ENCODE data around the gene MIB2. TPM values are rescaled to one million over a fixed set of nuclear protein-coding genes. Genes with fewer than 3 reads are reported as not detected.

The MIB2 gene
- total RNA-seq, 1 donor from 2014 or later: 108 TPM

DNA sequence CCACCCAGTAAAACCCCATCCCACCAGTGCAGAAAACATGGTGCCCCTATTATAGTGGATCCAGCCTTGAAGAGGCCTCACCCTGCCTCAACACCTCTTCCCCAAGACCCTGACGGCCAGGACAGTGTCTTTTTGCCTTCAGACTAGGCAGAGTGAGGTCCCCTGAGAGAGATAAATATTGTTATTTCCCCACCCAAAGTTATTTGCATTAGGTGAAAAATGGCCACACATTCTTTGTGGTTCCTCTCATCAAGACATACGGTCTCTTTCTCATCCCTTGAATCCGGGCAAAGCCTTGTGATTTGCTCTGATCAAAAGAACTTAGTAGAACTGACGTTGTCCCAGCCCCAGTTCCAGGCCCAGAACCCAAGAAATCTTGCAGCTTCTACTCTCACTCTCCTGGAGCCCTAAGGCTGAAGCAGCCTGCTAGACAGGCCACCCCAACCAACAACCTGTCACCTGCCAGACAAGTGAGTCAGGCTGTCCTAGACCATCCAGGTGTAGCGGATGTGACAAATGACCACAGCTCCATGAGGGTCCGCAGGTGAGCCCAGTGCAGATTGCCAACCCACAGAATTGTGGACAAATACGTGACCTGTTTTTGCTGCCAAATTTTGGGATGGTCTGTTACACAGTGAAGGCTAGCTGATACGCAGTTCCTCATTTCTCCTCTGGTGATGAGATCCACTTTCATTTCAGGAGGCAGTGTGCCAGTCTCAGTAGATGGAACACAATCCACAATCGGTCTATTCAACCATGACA lies 32.5 kb upstream of the MIB2 start:
- Mint-ChIP-seq H3K4me3 (ENCODE audit: unreplicated experiment) (no peak overlapping the region), H3K27ac (ENCODE audit: unreplicated experiment) (no peak overlapping the region), H3K27me3 (ENCODE audit: unreplicated experiment) (peaks cover 26% of the 10 kb centered on the region), H3K9me3 (ENCODE audit: unreplicated experiment) (no peaks in the 10 kb centered on the region), H3K4me1 (ENCODE audit: unreplicated experiment) (peaks cover 4% of the 10 kb centered on the region), H3K36me3 (ENCODE audit: unreplicated experiment) (no peaks in the 10 kb centered on the region)
- no peak for TF ChIP-seq CTCF (IDR thresholded peaks at IDR 0.05)
- no peak for DNase-seq (ENCODE audit: extremely low spot score, unreplicated experiment)

GRCh38 chr1:1583347-1584010 lies 31.8 kb upstream of the MIB2 start:
- Mint-ChIP-seq H3K9me3 (ENCODE audit: unreplicated experiment) (no peaks in the 10 kb centered on the region), H3K27ac (ENCODE audit: unreplicated experiment) (no peak overlapping the region), H3K4me1 (ENCODE audit: unreplicated experiment) (peaks cover 4% of the 10 kb centered on the region), H3K27me3 (ENCODE audit: unreplicated experiment) (peaks cover 26% of the 10 kb centered on the region), H3K4me3 (ENCODE audit: unreplicated experiment) (no peak overlapping the region), H3K36me3 (ENCODE audit: unreplicated experiment) (no peaks in the 10 kb centered on the region)
- TF ChIP-seq CTCF (IDR thresholded peaks at IDR 0.05): no peak
- DNase-seq (ENCODE audit: extremely low spot score, unreplicated experiment): no peak

- H3K4me3 Mint-ChIP-seq (ENCODE audit: unreplicated experiment): no peak overlapping the region
- no peaks in the 10 kb centered on the region for H3K4me1 Mint-ChIP-seq (ENCODE audit: unreplicated experiment)
- H3K36me3 Mint-ChIP-seq (ENCODE audit: unreplicated experiment): no peaks in the 10 kb centered on the region
- no peak overlapping the region for H3K27ac Mint-ChIP-seq (ENCODE audit: unreplicated experiment)
- TF ChIP-seq CTCF (IDR thresholded peaks at IDR 0.05): no peak
- no peaks in the 10 kb centered on the region for H3K9me3 Mint-ChIP-seq (ENCODE audit: unreplicated experiment)
- H3K27me3 Mint-ChIP-seq (ENCODE audit: unreplicated experiment): no peaks in the 10 kb centered on the region
- DNase-seq (ENCODE audit: extremely low spot score, unreplicated experiment): no peak
These were observed 23.8 kb upstream of the MIB2 start for GRCh38 chr1:1591452-1591851.

DNA sequence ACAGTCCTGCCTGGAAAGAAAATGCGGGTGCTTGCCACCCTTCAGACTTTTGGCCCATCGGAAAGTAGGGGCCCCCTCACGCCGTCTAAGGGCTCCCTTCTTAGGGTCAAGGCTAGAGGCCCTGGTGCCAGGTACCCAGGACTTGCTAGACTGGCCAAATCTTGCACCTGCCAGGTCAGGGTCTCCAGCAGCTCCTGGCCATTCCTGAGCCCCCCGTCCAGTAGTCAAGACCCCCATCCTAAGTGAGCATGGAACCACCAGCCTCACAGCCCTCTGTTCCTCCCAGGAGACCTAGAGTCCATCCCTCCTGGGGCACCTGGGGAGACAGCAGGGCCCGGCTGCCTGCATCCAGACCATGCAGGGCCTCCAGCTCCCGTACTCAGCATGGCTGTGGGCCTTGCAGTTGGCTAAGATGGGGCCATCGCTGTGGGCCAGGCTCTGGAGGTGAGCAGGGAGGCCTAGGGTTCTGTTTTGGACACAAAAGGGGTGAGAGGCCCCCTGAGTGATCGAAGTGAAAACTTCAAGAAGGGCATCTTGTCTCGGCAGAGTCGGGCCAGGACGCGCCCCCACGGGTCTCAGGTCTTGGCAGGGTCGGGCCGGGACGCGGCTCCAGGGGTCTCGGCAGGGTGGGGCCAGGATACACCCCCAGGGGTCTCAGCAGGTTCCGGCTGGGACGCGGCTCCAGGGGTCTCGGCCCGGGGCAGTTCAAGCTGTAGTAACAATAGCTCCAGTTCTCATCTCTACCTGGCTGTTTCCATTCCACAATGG lies 21.3 kb upstream of the MIB2 start:
- TF ChIP-seq CTCF (IDR thresholded peaks at IDR 0.05): no peak
- no peak overlapping the region for H3K27ac Mint-ChIP-seq (ENCODE audit: unreplicated experiment)
- no peaks in the 10 kb centered on the region for H3K27me3 Mint-ChIP-seq (ENCODE audit: unreplicated experiment)
- H3K4me3 Mint-ChIP-seq (ENCODE audit: unreplicated experiment): no peak overlapping the region
- no peak for DNase-seq (ENCODE audit: extremely low spot score, unreplicated experiment)
- no peaks in the 10 kb centered on the region for H3K36me3 Mint-ChIP-seq (ENCODE audit: unreplicated experiment)
- peaks cover 12% of the 10 kb centered on the region for H3K4me1 Mint-ChIP-seq (ENCODE audit: unreplicated experiment)
- no peaks in the 10 kb centered on the region for H3K9me3 Mint-ChIP-seq (ENCODE audit: unreplicated experiment)
